GM04504 (cell line): ENCODE measurements around the gene KAT6B.
"Not testable (repeated sequence)": the region's sequence is repeated elsewhere in the genome, so short reads cannot be mapped to it uniquely, and the experiment has no call there.

ENCODE experiments used
- DNase-seq: peaks from one replicate; pipeline ENCODE4 v3.0.0-alpha.2; 2012; ENCODE audit warnings: low read depth

KAT6B gene

GRCh38 chr10:74890460-74890859, 64.1 kb downstream of the KAT6B start:
- DNase-seq = no peak

GRCh38 chr10:74891053-74891452, 64.7 kb downstream of the KAT6B start:
- DNase-seq = no peak

GRCh38 chr10:74892839-74893238, 66.4 kb downstream of the KAT6B start:
- DNase-seq = no peak

DNA sequence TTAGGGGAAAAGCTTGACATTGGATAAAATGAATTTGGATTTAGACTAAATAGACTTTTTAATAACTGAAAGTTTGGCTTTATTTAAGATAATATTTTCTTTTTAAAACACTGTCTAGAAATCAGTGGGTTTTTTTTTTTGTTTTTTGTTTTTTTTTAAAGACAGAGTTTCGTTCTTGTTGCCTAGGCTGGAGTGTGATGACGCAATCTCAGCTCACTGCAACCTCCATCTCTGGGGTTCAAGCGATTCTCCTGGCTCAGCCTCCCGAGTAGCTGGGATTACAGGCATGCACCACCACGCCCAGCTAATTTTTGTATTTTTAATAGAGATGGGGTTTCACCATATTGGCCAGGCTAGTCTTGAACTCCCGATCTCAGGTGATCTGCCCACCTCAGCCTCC, 66.9 kb downstream of the KAT6B start:
- DNase-seq = not testable (repeated sequence)

- no peak for DNase-seq
Observed at GRCh38 chr10:74896788-74897527, 70.6 kb downstream of the KAT6B start.

DNA sequence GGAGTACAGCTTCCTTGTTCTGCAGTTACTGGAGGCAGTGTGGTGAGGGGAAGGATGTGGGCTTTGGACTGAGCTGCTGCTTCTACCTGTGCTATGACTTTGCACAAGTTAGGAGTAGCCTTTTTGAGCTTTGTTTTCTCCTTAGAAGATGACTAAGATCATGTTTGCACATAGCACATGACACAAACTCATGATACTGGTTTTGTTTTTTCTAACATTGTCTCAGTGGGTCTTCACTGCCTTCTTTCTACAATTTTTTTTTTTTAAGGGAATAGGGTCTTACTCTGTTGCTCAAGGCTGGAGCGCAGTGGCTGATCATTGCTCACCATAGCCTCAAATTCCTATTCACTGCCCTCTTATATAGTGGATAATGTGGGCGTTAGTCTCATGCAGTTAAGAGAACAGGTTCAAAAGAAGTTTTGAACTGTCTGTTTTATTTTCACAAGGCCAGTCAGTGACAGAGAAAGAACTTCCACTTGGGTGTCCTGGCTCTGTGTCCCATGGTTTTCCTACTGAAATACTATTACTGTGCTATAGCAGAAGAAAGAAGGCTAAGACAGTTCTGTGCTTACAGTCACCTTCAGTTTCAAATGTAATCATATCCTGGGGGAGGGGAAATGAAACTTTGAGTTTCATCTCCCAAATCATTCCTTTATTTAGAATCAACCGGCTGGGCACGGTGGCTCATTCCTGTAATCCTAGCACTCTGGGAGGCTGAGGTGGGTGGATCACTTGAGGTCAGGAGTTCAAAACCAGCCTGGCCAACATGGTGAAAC, 72.0 kb downstream of the KAT6B start:
- no peak for DNase-seq

GRCh38 chr10:74900297-74900696, 73.9 kb downstream of the KAT6B start:
- no peak for DNase-seq

DNA sequence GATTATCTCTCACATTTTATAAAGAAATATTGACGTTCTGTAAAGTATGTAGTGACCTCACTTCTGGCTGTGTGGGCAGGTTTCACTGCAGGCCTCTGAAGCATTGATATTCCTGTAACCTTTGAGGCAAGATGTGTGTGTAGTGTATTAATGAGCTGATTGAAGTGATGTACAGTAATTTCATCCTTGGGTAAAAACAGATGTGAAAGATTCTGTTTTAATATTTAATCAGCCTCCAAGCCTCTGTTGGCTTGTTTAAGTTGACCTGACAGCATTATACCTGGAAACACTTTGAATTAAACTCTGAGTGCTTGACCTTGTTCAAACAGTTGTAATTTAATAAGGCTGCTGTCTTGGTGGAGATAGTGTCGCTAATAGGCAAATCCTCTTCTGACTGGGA, 74.9 kb downstream of the KAT6B start:
- no peak for DNase-seq

- no peak for DNase-seq
Observed at GRCh38 chr10:74901867-74902450, 75.6 kb downstream of the KAT6B start.

GRCh38 chr10:74903491-74903890, 77.1 kb downstream of the KAT6B start:
- no peak for DNase-seq

DNA sequence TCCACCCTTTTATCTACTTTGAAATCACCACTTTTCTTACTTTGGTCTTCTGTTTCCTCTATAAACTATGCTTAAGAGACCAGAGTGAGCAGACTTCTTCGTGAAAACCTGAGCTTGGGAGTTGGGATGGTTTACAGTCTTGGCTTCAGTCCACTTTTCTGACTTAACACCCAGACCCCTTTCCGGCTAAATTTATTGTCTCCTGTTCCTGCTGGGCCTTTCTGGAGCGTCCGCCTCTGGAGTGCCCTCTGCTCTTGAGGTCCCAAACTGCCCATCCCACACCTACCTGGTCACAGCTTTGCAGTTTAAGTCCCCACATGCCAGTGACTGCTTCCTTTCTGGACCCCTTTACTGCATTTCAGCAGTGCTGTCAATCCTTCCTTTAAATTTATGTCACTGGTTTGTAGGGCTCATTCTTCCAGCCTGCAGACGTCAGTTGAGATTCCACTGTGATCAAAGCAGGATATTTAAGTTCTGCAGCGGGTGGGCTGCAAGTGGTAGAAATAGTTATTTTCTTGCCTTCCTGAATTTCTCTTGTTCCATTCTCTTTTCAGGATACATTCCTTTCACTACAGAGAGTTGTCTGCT, 80.3 kb downstream of the KAT6B start:
- DNase-seq = no peak

DNA sequence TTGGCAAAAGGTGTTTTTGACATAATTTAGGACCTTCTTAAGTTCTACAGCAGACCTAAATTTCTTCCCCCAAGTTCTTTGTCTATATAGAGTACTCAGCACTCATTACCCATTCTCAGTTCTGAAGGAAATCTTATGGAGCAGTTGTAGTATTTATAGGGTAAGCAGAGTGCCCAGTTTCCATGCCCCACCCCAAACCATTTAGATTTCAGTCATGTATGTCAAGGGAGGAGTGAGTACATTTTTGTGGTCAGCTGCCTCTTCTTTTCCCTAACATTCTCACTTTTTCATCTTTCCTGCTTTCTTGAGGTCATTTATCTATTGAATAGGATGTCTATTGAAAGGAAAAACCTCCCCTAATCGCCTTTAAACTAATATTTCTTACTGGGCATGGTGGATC, 83.3 kb downstream of the KAT6B start:
- DNase-seq = no peak

GRCh38 chr10:74910241-74910975, 84.0 kb downstream of the KAT6B start:
- no peak for DNase-seq

DNA sequence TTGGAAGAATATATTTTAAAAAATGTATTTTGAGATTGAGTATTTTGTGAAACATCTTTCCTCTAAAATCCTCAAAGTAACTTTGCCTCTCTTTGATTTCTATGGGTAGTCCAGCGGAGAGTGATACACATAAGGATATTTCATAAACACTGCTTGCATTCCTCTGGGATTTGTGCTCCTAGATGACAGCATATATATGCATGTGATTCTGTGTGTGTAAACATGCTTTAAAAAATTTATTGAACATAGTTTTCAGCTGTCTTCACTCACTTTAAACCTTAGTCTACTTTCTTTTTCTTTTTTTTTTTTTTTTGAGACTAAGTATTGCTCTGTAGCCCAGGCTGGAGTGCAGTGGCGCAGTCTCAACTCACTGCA, 84.6 kb downstream of the KAT6B start:
- no peak for DNase-seq

- DNase-seq = no peak
Observed at GRCh38 chr10:74912182-74912581, 85.8 kb downstream of the KAT6B start.

DNA sequence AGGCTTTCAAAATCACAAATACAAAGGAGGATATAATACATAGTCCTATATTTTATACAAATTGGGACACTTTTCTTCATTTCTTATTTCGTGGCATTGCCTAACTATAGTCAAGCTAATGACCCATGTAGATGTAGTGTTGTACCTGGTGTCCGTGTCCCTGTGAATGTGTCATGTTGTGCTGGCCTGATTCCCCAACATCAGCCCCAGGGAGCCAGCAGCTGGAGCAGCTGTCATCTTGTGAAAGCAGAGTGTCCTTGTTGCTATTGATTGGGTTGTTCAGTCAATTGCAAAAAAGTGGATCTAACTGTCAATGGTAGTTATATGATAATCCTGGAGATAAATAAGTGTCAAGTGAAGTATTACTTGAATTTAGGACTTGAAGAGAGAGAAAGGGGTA, 86.3 kb downstream of the KAT6B start:
- no peak for DNase-seq

DNA sequence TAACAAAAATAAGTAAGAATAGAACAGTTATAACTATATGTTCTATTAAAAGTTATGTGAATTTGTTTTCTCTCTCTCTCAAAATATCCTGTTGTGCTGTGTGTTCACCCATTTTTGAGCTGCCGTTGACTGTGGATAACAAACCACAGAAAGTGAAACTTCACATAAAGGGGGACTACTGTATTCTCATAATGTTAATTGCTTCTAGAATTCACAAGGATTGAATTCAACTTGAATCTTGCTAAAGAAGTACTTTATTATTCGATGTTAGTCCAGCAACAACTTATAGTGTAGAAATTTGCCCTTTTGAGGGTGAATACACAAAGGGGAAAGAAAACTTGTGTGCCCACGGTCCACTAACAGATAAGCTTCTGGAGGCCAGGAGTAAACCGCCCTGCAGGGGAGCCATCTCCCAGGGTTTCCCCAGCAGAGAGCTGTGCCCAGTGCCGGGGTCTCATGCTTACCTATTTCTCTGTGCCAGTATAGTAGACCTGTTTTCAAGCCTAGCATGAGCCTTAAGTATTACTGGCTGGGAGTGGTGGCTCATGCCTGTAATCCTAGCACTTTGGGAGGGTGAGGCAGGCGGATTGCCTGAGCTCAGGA, 87.1 kb downstream of the KAT6B start:
- DNase-seq = no peak

DNA sequence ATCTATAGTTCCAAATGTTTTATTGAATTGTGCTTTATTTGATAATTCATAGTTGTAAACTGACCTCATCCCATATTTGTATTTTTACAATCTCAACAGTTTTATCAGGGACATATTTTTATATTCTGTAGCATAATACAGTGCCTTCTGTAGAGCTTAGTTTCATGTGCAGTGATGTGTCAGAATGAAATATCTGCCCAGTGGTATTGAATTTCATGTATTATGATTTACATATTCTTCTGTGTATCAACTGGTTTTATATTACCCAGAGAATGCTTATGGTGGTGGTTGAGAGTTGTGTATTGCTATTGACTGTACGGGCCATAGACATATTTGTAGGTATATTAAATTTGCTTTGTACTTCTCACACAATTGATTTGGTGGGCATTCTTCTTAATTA, 89.9 kb downstream of the KAT6B start:
- no peak for DNase-seq

DNA sequence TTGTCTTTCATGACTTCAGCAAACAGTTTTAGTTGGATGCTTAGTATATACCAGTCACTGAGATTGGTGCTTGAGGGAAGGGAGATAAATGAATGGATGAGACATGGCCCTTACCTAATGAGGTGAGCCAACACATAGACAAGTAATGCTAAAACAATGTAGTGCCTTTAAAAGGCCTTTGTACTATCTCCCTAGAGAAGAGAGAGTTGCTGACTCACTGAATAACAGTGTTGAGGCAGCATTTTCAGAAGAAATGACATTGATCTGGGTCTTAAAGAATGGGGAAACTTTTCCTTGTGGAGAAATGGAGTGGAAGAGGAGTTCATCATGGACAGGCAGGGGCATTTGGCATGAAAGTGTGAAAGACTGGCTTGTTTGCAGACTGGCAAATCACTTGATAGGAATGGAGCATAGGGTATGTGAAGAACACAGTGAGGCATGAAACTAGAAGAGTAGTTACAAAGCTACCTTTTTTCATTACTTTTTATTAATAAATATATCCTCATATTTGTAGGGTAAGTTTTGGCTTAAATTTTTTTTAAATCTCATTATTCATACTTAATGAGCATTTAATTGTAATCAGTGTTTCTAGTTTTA, 91.2 kb downstream of the KAT6B start:
- DNase-seq = no peak

DNA sequence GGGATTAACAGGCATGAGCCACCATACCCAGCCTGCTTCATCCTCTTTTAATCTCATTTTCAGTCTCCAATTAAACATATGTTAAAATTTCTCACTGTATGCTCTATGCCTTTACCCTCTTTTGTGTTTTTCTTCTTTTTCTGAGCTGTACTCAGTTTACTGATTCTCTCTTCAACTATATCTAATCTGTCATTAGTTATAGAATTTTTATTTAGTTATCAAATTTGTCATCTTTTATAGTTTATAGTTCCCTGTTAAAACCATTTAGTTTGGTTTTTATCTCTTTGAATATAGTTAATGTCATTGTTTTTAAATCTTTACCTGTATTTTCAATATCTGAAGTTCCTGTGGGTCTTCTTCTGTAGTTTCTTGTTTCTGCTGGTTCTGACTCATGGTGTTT, 93.3 kb downstream of the KAT6B start:
- DNase-seq = no peak

DNA sequence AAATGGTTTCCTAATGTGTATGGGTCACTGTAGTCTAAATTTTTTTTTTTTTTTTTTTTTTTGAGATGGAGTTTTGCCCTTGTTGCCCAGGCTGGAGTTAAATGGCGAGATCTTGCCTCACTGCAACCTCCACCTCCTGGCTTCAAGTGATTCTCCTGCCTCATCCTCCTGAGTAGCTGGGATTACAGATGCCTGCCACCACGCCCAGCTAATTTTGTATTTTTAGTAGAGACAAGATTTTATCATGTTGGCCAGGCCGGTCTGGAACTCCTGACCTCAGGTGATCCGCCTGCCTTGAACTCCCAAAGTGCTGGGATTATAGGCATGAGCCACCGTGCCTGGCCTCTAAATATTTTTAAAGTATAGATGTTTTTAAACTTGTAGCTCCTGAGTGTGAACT, 94.7 kb downstream of the KAT6B start:
- not testable (repeated sequence) for DNase-seq
